C1 segment of cervical spinal cord (tissue), 14 donors: ENCODE data around the gene FERMT1.
A peak's percentile ranks its signal among the peaks of the same experiment; 100 is the strongest.

Source experiments
- DNase-seq, 14 donors: peaks; one replicate each; lab custom pipeline; 2025; lab: John Stamatoyannopoulos, UW

The FERMT1 gene

GRCh38 chr20:6122873-6123648 is at the start of gene FERMT1:
TSS of gene FERMT1 (minus strand) at chr20:6123030. CDS start at chr20:6119554, 3,476 bp downstream.
- DNase-seq: peak in 4 of 14 donors; percentile 6 to 47 (median 20)

DNA sequence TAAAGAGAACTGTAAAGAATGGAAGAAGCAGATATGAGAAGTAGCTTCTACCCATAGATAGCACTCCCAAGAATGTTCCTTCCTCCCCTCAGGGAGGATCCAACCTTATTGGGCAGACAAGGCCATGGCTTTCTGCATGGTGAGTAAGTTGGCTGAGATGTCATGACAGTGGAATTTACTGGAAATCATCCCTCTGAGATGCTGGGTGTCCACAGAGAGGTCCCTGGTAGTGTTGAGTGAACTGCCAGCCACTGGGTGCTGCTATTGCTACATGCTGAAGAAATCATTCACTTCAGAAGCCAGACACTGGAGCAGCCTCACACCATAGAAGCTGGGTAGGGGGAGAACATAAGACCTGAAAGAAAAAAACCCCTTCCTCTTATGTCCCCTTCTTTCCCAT is 46.4 kb upstream of the FERMT1 start:
- no peak for DNase-seq

- DNase-seq: no peak
Measured at GRCh38 chr20:6168204-6168603, 45.4 kb upstream of the FERMT1 start.

GRCh38 chr20:6165346-6165745 is 42.5 kb upstream of the FERMT1 start:
- DNase-seq: no peak

DNA sequence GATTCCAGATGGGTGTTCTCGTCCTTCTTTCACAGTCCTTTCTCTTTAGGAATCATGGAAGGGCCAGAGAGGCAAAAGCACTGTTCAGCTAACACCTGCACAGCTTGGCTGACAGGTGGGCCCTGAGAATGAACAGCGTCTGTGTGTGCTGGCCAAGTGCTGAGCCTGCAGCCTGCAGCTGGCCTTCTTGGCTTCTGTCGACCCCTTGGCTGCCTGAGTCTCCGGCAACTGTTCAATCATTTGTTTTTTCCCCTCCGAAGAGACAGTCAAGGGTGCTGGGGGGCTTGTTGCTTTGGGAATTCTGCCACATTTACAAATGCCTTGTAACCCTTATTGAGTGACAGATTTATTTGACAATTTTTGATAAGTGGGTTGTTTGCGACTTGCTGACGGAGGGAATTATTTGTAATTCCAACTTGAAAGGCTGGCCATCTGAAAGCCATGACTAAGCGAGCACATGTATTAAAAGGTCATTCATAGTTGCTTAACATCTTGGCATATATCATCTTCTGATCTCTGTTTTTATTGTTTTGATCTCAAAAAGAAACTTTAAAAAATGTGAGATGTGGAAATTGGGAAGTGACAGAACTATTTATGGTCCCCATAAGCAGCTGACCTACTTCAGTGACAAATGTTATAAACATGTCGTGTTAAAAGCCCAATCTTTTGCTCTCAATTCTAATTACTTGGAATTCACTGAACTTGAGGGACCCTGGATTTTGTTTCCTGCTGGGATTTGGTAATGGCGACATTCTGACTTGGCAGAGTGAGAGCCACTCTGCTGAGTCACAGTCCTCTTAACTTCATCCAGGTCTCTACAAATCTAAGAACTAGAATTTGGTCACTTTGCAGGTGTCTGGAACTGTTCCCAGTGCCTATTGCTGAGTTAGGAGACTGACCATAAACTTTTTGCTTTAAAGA is 41.9 kb upstream of the FERMT1 start:
- peak in 1 of 14 donors; percentile 26 for DNase-seq

DNA sequence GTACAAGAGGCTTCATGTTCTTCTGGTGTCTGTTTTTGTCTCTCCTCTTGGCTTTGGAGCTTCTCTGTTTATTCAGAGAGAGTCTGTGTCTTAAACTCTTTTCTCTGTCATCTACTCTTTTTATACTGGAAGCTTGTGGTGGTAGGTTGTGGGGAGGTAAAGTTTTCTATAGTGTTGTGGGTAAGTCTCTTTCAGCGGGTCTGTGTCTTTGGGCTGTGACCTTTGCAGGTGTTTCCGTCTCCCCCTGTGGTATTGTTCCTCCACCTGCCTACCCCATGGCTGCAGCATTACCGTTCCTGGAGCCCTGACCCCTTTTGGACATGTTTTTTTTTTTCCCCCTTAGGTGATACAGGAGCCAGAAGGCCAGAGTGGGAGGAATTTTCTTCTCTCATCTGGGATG is 37.9 kb upstream of the FERMT1 start:
- DNase-seq: no peak

- no peak for DNase-seq
Measured at GRCh38 chr20:6157345-6157744, 34.5 kb upstream of the FERMT1 start.

- DNase-seq: no peak
Measured at GRCh38 chr20:6152777-6153176, 29.9 kb upstream of the FERMT1 start.

DNA sequence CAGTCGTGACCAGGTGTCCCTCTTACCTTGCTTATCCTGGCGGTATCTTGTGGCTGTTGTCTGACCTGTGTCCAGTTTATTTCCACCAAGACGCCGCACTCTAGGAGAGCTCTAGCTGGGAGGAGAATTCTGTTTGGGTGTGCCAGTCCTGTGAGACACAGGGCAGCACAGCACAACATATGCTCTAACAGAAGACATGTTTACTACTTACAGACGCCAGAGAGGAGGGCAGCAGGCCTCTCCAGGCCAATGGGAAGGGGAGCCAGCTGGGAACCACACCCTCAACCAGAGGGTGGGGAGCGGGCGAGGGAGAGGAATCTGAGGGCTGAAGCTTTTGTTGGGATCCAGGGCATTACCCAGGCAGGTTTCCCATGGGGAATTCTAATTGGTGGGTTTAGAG is 25.2 kb upstream of the FERMT1 start:
- no peak for DNase-seq

DNA sequence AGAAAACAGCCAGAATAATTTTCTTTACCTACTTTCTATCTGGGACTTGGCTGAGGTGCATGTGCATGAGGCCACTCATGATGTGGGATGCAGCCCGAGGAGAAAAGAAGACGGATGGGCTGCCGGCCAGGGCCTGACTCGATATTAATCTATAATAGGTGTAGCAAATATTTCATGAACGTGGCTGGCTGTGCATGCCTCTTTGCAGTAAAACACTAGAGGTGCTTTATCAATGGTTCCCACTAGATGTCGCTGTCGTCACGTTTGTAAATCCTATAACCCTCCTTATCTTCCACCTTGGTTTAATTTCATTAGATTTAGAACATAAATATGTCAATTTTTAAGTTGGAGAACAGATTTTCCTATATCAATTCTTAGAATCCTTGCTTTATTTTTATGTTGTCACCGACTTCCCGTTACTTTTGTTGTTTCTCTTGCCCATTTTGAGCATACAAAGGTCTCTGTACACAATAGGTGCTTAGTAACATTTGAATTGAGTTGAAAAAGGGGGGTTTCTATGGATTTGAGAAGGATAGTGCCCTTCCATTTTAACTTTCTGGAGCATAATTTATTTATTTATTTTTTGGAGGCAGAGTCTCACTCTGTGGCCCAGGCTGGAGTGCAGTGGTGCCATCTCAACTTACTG is 19.6 kb upstream of the FERMT1 start:
- peak in 7 of 14 donors; percentile 4 to 31 (median 12) for DNase-seq

DNA sequence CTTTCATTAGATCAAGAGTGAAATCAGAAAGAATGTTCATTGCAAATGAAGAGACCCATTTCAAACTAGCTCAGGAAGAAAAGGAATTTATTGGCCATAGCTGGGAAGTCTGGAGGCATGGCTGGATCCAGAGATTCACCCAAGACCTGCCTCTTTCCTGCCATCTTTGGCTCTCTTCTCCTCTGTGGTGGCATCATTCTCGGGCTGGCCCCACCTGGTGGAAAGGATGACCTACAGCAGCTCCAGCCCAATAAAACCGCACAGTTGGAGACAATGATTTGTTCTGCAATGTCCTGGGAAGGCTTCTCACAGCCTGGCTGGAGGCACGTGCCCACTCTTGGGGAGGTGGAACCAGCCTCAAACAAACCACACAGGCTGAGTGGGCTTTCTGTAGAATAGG is 18.1 kb upstream of the FERMT1 start:
- no peak for DNase-seq

DNA sequence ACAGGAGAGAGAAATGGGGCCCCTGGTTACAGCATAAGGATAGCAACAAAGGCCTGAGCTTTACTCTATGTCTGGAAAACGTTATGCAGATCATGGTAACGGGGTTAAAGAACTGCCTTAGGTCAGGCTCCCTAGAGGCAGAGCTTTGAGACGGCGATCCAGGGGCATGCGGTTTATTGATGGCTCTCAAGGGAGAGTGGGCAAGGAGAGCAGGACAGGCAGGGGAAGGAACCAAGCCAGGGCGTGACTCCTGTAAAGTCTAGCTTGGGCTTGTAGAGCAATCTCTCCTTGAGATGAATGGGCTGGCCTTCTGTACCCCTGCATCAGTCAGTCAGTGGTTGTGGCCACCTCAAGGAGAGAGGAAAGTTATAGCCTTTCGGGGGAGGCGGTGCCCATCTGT is 12.5 kb upstream of the FERMT1 start:
- DNase-seq: no peak

GRCh38 chr20:6134592-6134991 is 11.8 kb upstream of the FERMT1 start:
- no peak for DNase-seq

DNA sequence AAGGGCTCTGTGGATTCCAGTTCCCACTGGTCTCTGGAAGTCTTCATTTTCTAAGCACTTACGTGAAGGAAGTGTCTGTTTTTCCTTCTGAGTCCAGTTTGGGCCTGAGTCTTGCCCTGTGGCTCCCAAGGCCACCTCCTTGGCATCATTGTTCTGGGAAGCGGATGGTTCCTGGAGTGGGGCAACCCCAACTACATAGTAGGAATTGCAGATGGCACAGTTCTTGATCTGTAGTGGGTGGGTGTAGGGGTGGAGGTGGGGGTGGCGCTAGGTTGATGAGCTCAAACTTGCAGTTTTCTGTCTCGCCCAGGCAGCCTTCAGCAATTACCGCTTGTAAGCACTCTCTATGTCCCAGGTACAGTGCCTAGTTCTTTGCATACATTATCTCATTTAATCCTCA is 7.2 kb upstream of the FERMT1 start:
- no peak for DNase-seq

GRCh38 chr20:6127825-6128224 is 5.0 kb upstream of the FERMT1 start:
- DNase-seq: no peak

DNA sequence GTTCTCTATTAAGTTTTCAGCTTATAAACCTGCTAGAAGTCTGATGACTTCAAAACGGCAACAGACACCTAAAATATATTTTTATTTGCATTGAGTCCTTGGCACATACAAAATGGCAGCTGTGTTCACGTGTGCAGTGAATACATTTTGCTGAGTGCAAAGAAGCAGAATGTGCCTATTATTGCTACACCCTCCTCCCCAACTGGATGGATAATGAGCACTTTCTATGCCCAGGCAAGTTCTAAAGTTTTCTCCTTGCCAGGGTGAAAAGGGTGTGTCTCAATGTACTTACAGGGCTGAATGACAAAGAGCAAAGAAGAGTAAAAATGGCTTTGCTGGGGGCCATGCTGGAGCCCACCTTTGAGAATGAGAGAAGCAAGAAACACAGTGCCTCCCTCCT is 4.0 kb upstream of the FERMT1 start:
- no peak for DNase-seq

DNA sequence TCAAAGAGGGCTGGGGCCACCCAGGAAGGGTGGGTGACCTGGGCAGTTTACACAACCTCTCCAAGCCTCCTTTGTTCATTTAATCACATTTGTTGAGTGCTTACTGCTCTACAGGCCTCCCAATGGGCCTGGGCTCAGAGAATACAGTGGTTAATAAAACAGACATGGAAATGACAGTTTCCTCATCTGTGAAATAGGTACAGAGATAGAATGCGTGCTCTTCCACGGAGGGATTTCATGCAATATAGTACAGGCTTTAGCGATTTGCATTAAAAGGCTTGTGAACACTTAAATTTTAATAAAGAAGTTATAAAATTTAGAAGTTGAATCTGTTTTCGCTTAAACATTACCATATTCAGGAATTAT is 802 bp upstream of the FERMT1 start:
- no peak for DNase-seq

DNA sequence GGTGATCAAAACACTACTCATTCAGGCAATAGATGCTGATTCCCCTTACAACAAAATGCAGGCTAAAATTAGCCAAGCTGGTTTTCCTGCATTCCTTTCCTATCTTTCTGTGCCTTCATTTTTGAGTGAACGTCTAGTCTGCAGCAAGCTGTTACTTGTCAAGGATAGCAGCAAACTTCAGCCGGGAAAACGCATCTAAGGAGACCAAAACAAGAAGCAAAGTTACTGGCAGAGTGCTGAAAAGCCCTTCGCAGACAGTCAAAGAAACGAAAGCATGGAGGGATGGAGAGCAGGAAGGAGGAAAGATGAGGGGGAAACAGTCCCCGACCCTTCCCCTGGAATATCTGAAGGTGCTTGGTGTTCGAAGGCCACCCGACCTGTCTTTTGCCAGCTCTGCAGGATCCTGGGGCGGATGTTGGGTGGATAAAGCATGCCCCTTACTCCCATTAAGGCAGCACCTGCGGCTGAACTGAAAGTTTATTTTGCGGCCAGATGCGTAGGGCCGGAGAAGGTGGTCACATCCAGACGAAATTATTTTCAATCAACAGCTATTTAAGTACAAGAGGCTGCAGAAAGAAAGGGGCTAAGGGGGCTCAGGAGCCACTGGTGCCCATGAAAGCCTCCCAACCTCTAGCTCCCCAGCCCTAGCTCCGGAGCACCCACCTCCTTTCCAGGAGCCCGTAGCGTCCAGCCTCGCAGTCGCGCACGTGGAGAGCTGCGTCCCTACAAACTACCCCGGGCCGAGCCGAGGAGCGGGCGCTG is 538 bp downstream of the FERMT1 start:
- no peak for DNase-seq

DNA sequence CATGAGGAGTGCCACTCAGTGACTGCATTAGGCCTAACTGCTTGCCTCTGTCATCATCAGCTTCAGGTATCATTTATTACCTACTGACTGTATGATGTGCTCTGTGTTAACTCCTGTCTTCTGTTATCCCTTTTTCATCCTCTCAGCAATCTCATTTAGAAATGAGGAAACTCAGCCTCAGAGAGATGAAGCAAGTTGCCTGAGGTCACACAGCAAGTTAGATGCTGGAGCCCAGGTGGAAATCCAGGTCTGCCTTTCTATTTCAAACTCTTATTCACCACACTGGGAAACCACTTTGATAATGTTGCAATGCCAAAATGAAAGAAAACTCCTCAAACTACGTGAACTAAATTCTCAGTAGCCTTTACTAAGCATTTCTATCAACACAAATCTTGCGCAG is 1.3 kb downstream of the FERMT1 start:
- DNase-seq: no peak

DNA sequence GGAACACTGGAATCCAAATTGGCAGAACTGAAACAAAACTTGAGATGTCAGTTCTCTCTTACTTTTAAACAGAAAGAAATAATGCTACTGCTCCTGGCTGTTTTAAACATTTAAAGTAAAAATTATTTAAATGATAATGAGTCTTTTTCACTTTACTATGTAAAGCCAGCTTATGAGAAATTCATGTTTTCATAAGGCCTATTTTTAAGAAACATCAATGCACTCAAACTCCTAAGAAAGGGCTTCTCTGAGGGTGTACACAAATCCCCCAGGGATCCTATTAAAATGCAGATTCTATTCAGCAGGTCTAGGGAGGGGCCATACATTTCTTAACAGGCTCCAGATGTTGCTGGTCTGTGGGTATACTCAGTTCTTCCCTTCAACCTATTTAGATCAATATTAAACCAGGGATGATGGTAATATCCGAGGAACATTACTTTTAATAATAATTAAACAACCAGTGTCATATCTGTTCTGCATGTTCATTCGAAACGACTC is 2.3 kb downstream of the FERMT1 start:
- no peak for DNase-seq

GRCh38 chr20:6116758-6117157 is 6.1 kb downstream of the FERMT1 start:
- no peak for DNase-seq
